ENCODE results near the gene DNAJB8. TPM values are rescaled to one million over a fixed set of nuclear protein-coding genes. Genes with fewer than 3 reads are reported as not detected.

DNAJB8 gene
- total and polyA plus RNA-seq, 9 of the 15 experiments (the other 6 are each of a cell fraction or from before 2014, with no cell fraction given) = not detected

DNA sequence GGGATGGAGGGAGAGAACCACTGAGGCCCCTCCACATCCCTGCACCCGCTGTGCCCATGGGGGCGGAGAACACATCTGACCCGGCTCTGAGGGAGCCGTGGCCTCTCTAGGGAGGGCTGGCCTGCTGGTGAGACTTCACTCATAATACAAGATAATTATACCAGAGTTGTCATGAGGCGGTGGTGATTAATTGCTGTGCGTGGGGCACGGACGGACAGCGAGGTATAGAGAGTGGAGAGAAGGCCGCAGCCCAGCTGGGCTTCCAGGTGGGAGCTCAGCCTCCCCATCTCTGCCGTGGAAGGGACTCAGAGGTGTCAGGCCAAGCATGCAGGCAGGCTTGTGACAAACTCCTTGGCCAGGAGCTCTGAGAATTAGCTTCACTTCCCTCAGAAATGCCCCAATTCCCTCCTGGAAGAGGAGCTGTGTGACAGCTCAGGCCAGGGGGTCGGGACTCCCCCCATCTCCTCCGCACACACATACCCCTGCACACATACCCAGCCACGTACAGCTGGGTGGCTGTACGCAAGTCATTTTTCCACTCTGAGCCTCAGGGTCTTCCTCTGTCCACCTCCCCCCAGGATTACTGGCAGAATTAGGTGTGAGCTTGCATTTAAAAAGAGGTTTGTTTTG is 32.3 kb upstream of the DNAJB8 start:
- H3K9me3 ChIP-seq (replicated peaks; ENCODE audit: control insufficient read depth, insufficient read depth, low read depth, low read length) = no peaks in the 10 kb centered on the region
- intact Hi-C loops (cut with micrococcal nuclease) = loop anchor here (5.0 to 10.0 kb wide), 4 partner anchors 68 to 424 kb away; no protein-coding TSS in a partner anchor
- no peak for DNase-seq (ENCODE audit: extremely low read depth in 1 of 4, low spot score in 3 of 4)
- no peak overlapping the region for H3K4me3 ChIP-seq
- CTCF ChIA-PET (ENCODE audit: low intra/inter-chr PET ratio) = interaction anchor here (2.0 kb wide), 1 partner anchor 73 kb away, joined by 9 read pairs; no protein-coding TSS in a partner anchor
- peaks cover under 1% of the 10 kb centered on the region for H3K9me1 ChIP-seq (ENCODE audit: control insufficient read depth, insufficient read depth, low read length)
- peaks cover 5% of the 10 kb centered on the region for H4K20me1 ChIP-seq (replicated peaks; ENCODE audit: control insufficient read depth, insufficient read depth, low read length)
- FAIRE-seq = no peak
- H3K4me1 ChIP-seq (replicated peaks in 1 of 2; ENCODE audit: control insufficient read depth in 2 of 2, insufficient read depth in 2 of 2, low read length in 2 of 2) = peaks cover 30 to 53% of the 10 kb centered on the region in 2 experiments
- H3K9ac ChIP-seq (ENCODE audit: insufficient read depth in 1 of 2, low read depth in 2 of 2, low read length in 2 of 2) = peak overlapping the region in 1 of 2 experiments; percentile 75; a peak in 2 of 4 replicates
- POLR2A ChIA-PET = interaction anchor here (0.7 to 1.5 kb wide), 4 partner anchors 11 to 34 kb away, joined by 3 to 8 read pairs (median 4); no protein-coding TSS in a partner anchor
- in situ Hi-C loops (cut with MboI) = no loop called here
- no TSS peak for BruUV-seq (replicated peaks)
- H2AFZ ChIP-seq (ENCODE audit: low read depth, low read length) = no peak overlapping the region
- H3K27ac ChIP-seq (ENCODE audit: extremely low read depth, low read depth, low read length) = no peak overlapping the region
- no peak overlapping the region for H3K4me2 ChIP-seq (ENCODE audit: insufficient read depth, low read length)
- TF ChIP-seq RBFOX2 (IDR thresholded peaks at IDR 0.05; ENCODE audit: low read depth, low read length) (peak; percentile 23), JUNB (CRISPR knock-in tag; conservative IDR thresholded peaks at IDR 0.05) (no peak), ZNF407 (IDR thresholded peaks at IDR 0.05; ENCODE audit: low read depth) (no peak), MEIS2 (IDR thresholded peaks at IDR 0.05; ENCODE audit: partially characterized antibody) (peak; percentile 28), POLR2A (conservative IDR thresholded peaks at IDR 0.05) (0 out of 2 replicates have a peak, but pooled peaks have one; percentile 41), POLR2G (IDR thresholded peaks at IDR 0.05; ENCODE audit: low read depth, low read length) (peak; percentile 73)
- 75% methylated on average over 14 of the region's 15 CpGs for WGBS (ENCODE audit: insufficient coverage, low coverage, missing lambda C conversion rate)
- H3K27me3 ChIP-seq (ENCODE audit: control insufficient read depth in 2 of 2, insufficient read depth in 2 of 2, low read length in 2 of 2) = no peaks in the 10 kb centered on the region
- peaks cover 31% of the 10 kb centered on the region; the same call in 2 of the 3 replicates for H3K36me3 ChIP-seq (ENCODE audit: control insufficient read depth, insufficient read depth, low read length)
- no peak for ATAC-seq
- peaks cover 38% of the 10 kb centered on the region for H3K79me2 ChIP-seq (ENCODE audit: control insufficient read depth, insufficient read depth, low read length)

All from K562 (cell line).